ENCODE data around the gene NRG3. TPM values are rescaled to one million over a fixed set of nuclear protein-coding genes. Genes with fewer than 3 reads are reported as not detected.

NRG3 gene
- not detected for total RNA-seq
- not detected for polyA plus RNA-seq

DNA sequence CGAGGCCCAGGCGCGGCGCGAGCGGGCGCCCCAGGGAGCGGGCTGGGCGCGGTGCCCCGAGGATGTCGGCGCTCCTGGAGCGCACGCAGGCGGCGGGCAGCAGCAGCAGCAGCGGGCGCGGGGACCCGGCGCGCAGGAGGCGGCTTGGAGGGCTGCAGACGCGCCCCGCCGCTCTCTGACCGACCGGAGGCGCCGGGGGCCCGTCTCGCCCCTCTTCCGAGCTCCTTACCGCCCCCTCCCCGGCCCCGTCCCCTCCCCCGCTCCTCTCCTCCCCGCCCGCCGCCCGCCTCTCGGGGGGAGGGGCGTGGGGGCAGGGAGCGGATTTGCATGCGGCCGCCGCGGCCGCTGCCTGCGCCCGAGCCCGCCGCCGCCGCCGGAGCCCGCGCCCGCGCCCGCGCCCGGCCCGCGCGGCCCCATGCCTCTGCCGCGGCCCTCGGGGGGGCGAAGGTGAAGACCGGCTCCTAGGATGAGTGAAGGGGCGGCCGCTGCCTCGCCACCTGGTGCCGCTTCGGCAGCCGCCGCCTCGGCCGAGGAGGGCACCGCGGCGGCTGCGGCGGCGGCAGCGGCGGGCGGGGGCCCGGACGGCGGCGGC is at the start of gene NRG3:
Gene NRG3 (plus strand): TSS at position 320 of the 592 bp plus-strand sequence.
- Histone ChIP-seq H3K9me3 (ENCODE audit: control insufficient read depth in 2 of 2, low read length in 2 of 2) (no peaks in the 10 kb centered on the region), H3K4me1 (ENCODE audit: control insufficient read depth, insufficient read depth, low read length, poor library complexity, severe bottlenecking) (no peaks in the 10 kb centered on the region), H3K4me3 (ENCODE audit: low read depth, low read length) (no peak within 1 kb of the TSS), H3K27me3 (ENCODE audit: control insufficient read depth, insufficient read depth, low read length) (peaks cover 21% of the 10 kb centered on the region), H3K27ac (ENCODE audit: insufficient read depth, low read length, poor library complexity, severe bottlenecking) (no peak within 1 kb of the TSS), H3K36me3 (ENCODE audit: control insufficient read depth, insufficient read depth, low read length) (no peaks in the 10 kb centered on the region)
- ATAC-seq (ENCODE audit: low read depth in 2 of 2) (no peak), DNase-seq (no peak)
- Mint-ChIP-seq H3K36me3 (peaks cover 3% of the 10 kb centered on the region), H3K4me3 (peak within 1 kb of the TSS in 2 of 4 donors; percentile 76 to 81), H3K27me3 (peaks cover 37% of the 10 kb centered on the region), H3K27ac (no peak within 1 kb of the TSS), H3K9me3 (peaks cover 0 to 4% (median 0%) of the 10 kb centered on the region in 7 donors), H3K4me1 (peaks cover 0 to 12% (median 7%) of the 10 kb centered on the region in 4 donors)

DNA sequence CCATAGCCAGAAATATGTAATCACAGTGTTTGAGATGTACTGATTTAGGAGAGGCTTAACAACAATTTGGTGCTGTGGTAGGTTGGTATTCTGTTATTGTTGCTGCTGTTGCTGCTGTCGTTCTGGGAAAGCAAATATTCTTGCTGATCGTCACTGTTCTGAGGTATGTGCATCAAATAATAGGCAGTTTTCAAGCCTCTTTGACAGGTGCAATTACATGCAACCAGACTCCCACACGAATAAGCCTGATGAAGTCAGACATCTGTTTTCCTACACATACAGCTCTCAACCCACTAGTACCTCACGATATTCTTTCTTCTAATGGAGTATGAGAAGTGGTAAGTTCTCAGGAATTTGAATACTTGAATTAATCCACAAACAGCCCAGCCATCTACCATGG is 46.7 kb upstream of the NRG3 start:
- H3K9me3 Mint-ChIP-seq: peaks cover 0 to 11% (median 0%) of the 10 kb centered on the region in 7 donors
- Histone ChIP-seq H3K27me3 (ENCODE audit: control insufficient read depth, insufficient read depth, low read length) (no peaks in the 10 kb centered on the region), H3K9me3 (ENCODE audit: control insufficient read depth in 2 of 2, low read length in 2 of 2) (peaks cover 0 to 4% of the 10 kb centered on the region in 2 experiments), H3K4me3 (ENCODE audit: low read depth, low read length) (no peak overlapping the region), H3K36me3 (ENCODE audit: control insufficient read depth, insufficient read depth, low read length) (no peaks in the 10 kb centered on the region), H3K27ac (ENCODE audit: insufficient read depth, low read length, poor library complexity, severe bottlenecking) (no peak overlapping the region), H3K4me1 (ENCODE audit: control insufficient read depth, insufficient read depth, low read length, poor library complexity, severe bottlenecking) (no peaks in the 10 kb centered on the region)
- no peak for ATAC-seq (ENCODE audit: low read depth in 2 of 2)
- H3K4me1 Mint-ChIP-seq: no peaks in the 10 kb centered on the region
- no peak for DNase-seq
- H3K4me3 Mint-ChIP-seq: no peak overlapping the region
- H3K27me3 Mint-ChIP-seq: no peaks in the 10 kb centered on the region
- no peak overlapping the region for H3K27ac Mint-ChIP-seq
- H3K36me3 Mint-ChIP-seq: no peaks in the 10 kb centered on the region

DNA sequence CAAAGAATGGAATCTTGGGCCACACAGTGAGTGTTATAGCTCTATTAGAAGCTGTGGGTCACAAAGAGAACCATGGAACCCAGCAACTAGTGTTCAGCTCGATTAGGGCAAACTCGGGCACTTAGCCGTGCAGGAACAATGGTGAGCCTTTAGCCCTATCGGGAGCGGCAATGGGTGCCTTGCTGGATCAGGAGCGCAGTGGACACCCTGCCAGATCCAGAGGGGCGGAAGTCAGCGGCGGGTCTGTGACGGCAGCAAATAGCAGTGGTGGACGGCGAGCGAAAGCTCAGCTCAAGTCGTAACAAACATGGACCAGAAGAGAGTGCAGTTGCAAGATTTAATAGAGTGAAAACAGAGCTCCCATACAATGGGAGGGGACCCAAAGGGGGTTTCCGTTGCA is 43.9 kb upstream of the NRG3 start:
- peaks cover 0 to 3% of the 10 kb centered on the region in 2 experiments for H3K9me3 ChIP-seq (ENCODE audit: control insufficient read depth in 2 of 2, low read length in 2 of 2)
- no peak overlapping the region for H3K4me3 Mint-ChIP-seq
- H3K4me3 ChIP-seq (ENCODE audit: low read depth, low read length): no peak overlapping the region
- H3K27ac ChIP-seq (ENCODE audit: insufficient read depth, low read length, poor library complexity, severe bottlenecking): no peak overlapping the region
- ATAC-seq (ENCODE audit: low read depth in 2 of 2) (no peak), DNase-seq (no peak)
- H3K9me3 Mint-ChIP-seq: peaks cover 0 to 12% (median 0%) of the 10 kb centered on the region in 7 donors
- H3K36me3 ChIP-seq (ENCODE audit: control insufficient read depth, insufficient read depth, low read length): no peaks in the 10 kb centered on the region
- no peaks in the 10 kb centered on the region for H3K4me1 ChIP-seq (ENCODE audit: control insufficient read depth, insufficient read depth, low read length, poor library complexity, severe bottlenecking)
- H3K27me3 Mint-ChIP-seq: no peaks in the 10 kb centered on the region
- H3K27ac Mint-ChIP-seq: no peak overlapping the region
- no peaks in the 10 kb centered on the region for H3K4me1 Mint-ChIP-seq
- H3K36me3 Mint-ChIP-seq: no peaks in the 10 kb centered on the region
- no peaks in the 10 kb centered on the region for H3K27me3 ChIP-seq (ENCODE audit: control insufficient read depth, insufficient read depth, low read length)

DNA sequence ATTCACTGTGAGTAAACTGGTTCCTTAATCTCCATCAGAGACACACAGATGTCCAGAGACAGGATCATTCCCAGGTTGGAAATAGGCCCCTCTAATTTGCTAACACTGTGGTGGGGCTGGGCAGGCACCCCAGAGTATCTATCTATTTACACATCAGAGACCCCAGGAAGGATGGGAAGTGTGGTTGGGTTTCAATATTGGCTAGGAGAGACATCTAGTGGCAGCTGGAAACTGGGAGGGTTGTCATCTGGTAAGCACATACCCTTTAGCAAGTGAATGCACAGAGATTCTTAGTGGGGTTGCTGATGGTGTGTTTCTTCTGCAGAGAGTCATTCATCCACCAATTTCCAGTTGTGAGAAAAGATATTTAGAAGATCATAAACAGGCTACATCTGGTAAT is 36.0 kb upstream of the NRG3 start:
- Mint-ChIP-seq H3K4me3 (no peak overlapping the region), H3K27ac (no peak overlapping the region), H3K9me3 (peaks cover 0 to 11% (median 0%) of the 10 kb centered on the region in 7 donors), H3K27me3 (no peaks in the 10 kb centered on the region), H3K4me1 (no peaks in the 10 kb centered on the region), H3K36me3 (no peaks in the 10 kb centered on the region)
- ATAC-seq (ENCODE audit: low read depth in 2 of 2) (no peak), DNase-seq (peak in 1 of 3 donors; percentile 2)
- Histone ChIP-seq H3K27ac (ENCODE audit: insufficient read depth, low read length, poor library complexity, severe bottlenecking) (no peak overlapping the region), H3K36me3 (ENCODE audit: control insufficient read depth, insufficient read depth, low read length) (no peaks in the 10 kb centered on the region), H3K4me3 (ENCODE audit: low read depth, low read length) (no peak overlapping the region), H3K4me1 (ENCODE audit: control insufficient read depth, insufficient read depth, low read length, poor library complexity, severe bottlenecking) (no peaks in the 10 kb centered on the region), H3K27me3 (ENCODE audit: control insufficient read depth, insufficient read depth, low read length) (no peaks in the 10 kb centered on the region), H3K9me3 (ENCODE audit: control insufficient read depth in 2 of 2, low read length in 2 of 2) (no peaks in the 10 kb centered on the region)

DNA sequence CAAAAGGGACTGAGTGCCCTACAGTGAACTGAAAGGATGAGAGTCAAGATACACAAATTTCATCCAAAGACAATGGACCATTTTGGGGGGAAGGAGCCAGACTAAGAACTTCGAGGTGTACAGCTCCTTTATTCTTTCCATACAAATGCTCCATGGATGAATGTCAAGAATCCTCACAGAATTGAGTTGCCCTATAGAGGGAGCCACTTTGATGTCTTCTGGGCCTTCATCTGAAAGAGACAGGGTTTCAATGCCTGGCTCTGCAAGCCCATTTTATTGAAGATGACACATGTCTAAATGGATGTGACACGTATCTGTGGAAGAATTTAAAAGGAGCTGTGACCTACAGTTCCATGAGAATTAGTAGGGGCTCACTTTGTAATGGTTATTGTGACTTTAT is 32.0 kb upstream of the NRG3 start:
- no peak overlapping the region for H3K4me3 Mint-ChIP-seq
- Histone ChIP-seq H3K36me3 (ENCODE audit: control insufficient read depth, insufficient read depth, low read length) (no peaks in the 10 kb centered on the region), H3K27ac (ENCODE audit: insufficient read depth, low read length, poor library complexity, severe bottlenecking) (no peak overlapping the region), H3K9me3 (ENCODE audit: control insufficient read depth in 2 of 2, low read length in 2 of 2) (no peaks in the 10 kb centered on the region), H3K4me1 (ENCODE audit: control insufficient read depth, insufficient read depth, low read length, poor library complexity, severe bottlenecking) (no peaks in the 10 kb centered on the region), H3K27me3 (ENCODE audit: control insufficient read depth, insufficient read depth, low read length) (no peaks in the 10 kb centered on the region), H3K4me3 (ENCODE audit: low read depth, low read length) (no peak overlapping the region)
- DNase-seq: no peak
- H3K27me3 Mint-ChIP-seq: no peaks in the 10 kb centered on the region
- H3K9me3 Mint-ChIP-seq: peaks cover 0 to 5% (median 0%) of the 10 kb centered on the region in 7 donors
- no peak overlapping the region for H3K27ac Mint-ChIP-seq
- no peak for ATAC-seq (ENCODE audit: low read depth in 2 of 2)
- H3K36me3 Mint-ChIP-seq: no peaks in the 10 kb centered on the region
- H3K4me1 Mint-ChIP-seq: no peaks in the 10 kb centered on the region

DNA sequence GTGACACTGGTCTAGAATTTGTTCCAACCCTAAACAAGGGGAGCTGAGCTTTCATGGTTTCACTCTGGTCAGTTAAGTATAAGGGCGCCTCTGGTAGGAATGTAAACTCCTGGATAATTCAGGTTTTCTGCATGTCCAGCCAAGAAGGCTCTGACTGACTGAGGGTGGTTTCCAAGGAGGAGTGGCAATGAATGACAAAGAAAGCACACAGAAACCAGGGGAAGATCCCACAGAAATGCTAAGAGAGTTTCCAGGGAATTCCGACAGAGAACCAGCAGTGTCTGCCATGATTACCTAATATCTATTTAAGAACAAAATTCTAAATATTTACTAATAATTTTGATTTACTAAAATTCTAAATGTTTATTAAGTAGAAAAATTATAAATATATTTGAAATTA is 27.3 kb upstream of the NRG3 start:
- no peak overlapping the region for H3K27ac ChIP-seq (ENCODE audit: insufficient read depth, low read length, poor library complexity, severe bottlenecking)
- no peak overlapping the region for H3K4me3 Mint-ChIP-seq
- H3K9me3 ChIP-seq (ENCODE audit: control insufficient read depth in 2 of 2, low read length in 2 of 2): no peaks in the 10 kb centered on the region
- no peaks in the 10 kb centered on the region for H3K4me1 Mint-ChIP-seq
- H3K27ac Mint-ChIP-seq: no peak overlapping the region
- DNase-seq: no peak
- no peak overlapping the region for H3K4me3 ChIP-seq (ENCODE audit: low read depth, low read length)
- peaks cover 0 to 4% (median 0%) of the 10 kb centered on the region in 7 donors for H3K9me3 Mint-ChIP-seq
- H3K27me3 ChIP-seq (ENCODE audit: control insufficient read depth, insufficient read depth, low read length): no peaks in the 10 kb centered on the region
- no peaks in the 10 kb centered on the region for H3K27me3 Mint-ChIP-seq
- no peaks in the 10 kb centered on the region for H3K36me3 Mint-ChIP-seq
- ATAC-seq (ENCODE audit: low read depth in 2 of 2): no peak
- H3K36me3 ChIP-seq (ENCODE audit: control insufficient read depth, insufficient read depth, low read length): no peaks in the 10 kb centered on the region
- no peaks in the 10 kb centered on the region for H3K4me1 ChIP-seq (ENCODE audit: control insufficient read depth, insufficient read depth, low read length, poor library complexity, severe bottlenecking)

DNA sequence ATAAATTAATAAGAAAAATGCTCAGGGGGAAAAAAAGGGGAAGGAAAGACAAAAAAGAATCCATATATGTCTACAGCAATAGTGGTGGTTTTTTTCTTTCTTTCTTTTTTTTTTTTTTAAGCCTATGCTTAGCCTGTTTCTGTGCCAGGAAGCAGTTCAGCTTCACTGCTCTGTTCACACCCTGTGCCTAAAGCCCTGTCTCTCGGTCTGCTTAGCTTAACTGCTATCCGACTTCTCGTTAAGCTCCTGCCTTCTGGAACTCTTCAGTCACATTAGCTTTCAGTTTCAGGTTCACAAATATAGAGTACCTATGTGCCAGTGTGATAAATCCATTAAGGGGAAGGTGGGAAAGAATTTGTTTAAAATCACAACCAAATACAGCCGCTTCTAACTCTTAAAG is 26.5 kb upstream of the NRG3 start:
- ATAC-seq (ENCODE audit: low read depth in 2 of 2) (no peak), DNase-seq (no peak)
- Mint-ChIP-seq H3K4me1 (no peaks in the 10 kb centered on the region), H3K9me3 (peaks cover 0 to 6% (median 0%) of the 10 kb centered on the region in 7 donors), H3K27ac (no peak overlapping the region), H3K27me3 (no peaks in the 10 kb centered on the region), H3K4me3 (no peak overlapping the region), H3K36me3 (no peaks in the 10 kb centered on the region)
- Histone ChIP-seq H3K27me3 (ENCODE audit: control insufficient read depth, insufficient read depth, low read length) (no peaks in the 10 kb centered on the region), H3K9me3 (ENCODE audit: control insufficient read depth in 2 of 2, low read length in 2 of 2) (no peaks in the 10 kb centered on the region), H3K4me3 (ENCODE audit: low read depth, low read length) (no peak overlapping the region), H3K4me1 (ENCODE audit: control insufficient read depth, insufficient read depth, low read length, poor library complexity, severe bottlenecking) (no peaks in the 10 kb centered on the region), H3K36me3 (ENCODE audit: control insufficient read depth, insufficient read depth, low read length) (no peaks in the 10 kb centered on the region), H3K27ac (ENCODE audit: insufficient read depth, low read length, poor library complexity, severe bottlenecking) (no peak overlapping the region)

DNA sequence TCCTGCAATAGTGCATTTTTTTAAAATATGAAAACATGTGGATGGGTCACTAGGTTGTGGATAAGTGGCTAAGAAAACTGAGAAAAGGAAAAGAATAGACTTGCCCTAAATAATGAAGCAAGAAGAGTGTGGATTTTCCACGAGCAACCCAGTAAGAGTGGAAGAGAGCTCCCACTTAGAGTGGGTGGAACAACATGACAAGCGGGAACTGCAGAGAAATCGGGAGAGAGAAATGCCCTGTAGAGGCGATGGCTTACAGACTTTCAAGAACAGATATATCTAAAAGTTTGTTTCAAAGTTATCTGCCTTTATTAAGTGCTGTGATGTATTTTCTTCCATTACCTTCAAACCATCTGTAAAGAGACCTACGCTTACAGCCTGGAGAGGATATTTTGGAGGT is 26.1 kb upstream of the NRG3 start:
- Histone ChIP-seq H3K4me3 (ENCODE audit: low read depth, low read length) (no peak overlapping the region), H3K9me3 (ENCODE audit: control insufficient read depth in 2 of 2, low read length in 2 of 2) (no peaks in the 10 kb centered on the region), H3K27ac (ENCODE audit: insufficient read depth, low read length, poor library complexity, severe bottlenecking) (no peak overlapping the region), H3K27me3 (ENCODE audit: control insufficient read depth, insufficient read depth, low read length) (no peaks in the 10 kb centered on the region), H3K4me1 (ENCODE audit: control insufficient read depth, insufficient read depth, low read length, poor library complexity, severe bottlenecking) (no peaks in the 10 kb centered on the region), H3K36me3 (ENCODE audit: control insufficient read depth, insufficient read depth, low read length) (no peaks in the 10 kb centered on the region)
- DNase-seq (no peak), ATAC-seq (ENCODE audit: low read depth in 2 of 2) (no peak)
- no peak overlapping the region for H3K4me3 Mint-ChIP-seq
- H3K36me3 Mint-ChIP-seq: no peaks in the 10 kb centered on the region
- H3K27me3 Mint-ChIP-seq: no peaks in the 10 kb centered on the region
- H3K27ac Mint-ChIP-seq: no peak overlapping the region
- peaks cover 0 to 6% (median 1%) of the 10 kb centered on the region in 7 donors for H3K9me3 Mint-ChIP-seq
- no peaks in the 10 kb centered on the region for H3K4me1 Mint-ChIP-seq
